ENCODE measurements around the gene SEBOX. TPM values are rescaled to one million over a fixed set of nuclear protein-coding genes. Genes with fewer than 3 reads are reported as not detected.

Gene SEBOX
- polyA plus RNA-seq, 3 donors: not detected

GRCh38 chr17:28331891-28332420 lies 33.0 kb downstream of the SEBOX start:
- 54 to 91% (median 85%) methylated on average over 6 of the region's 6 CpGs for WGBS, 3 donors
- no peak overlapping the region for H3K27ac ChIP-seq (ENCODE audit: low read depth, low read length)

DNA sequence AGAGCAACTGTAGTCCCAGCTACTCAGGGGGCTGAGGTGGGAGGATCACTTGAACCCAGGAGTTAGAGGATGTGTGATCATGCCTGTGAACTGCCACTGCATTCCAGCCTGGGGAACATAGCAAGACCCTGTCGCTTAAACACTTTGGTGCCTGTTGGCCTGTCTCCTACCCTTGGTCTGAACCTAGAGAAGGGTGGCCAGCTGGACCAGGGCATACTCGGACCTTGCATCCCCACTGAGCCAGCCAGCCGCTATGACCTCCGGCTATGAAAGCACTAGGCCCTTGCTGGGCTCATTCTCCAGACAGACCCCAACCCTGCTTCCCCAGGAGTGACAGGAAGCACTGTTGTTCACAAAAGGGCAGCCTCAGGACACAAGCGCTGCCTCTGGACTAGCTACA lies 34.3 kb downstream of the SEBOX start:
- 68 to 94% (median 91%) methylated on average over 5 of the region's 5 CpGs for WGBS, 3 donors
- no peak overlapping the region for H3K27ac ChIP-seq (ENCODE audit: low read depth, low read length)

- WGBS, 3 donors: 72 to 80% (median 77%) methylated on average over 4 of the region's 4 CpGs
- no peak overlapping the region for H3K27ac ChIP-seq (ENCODE audit: low read depth, low read length)
Observed at GRCh38 chr17:28328325-28328724, 36.7 kb downstream of the SEBOX start.

GRCh38 chr17:28327709-28328108 lies 37.3 kb downstream of the SEBOX start:
- no peak overlapping the region for H3K27ac ChIP-seq (ENCODE audit: low read depth, low read length)
- WGBS, 3 donors: 39 to 75% (median 73%) methylated on average over 3 of the region's 3 CpGs

- 76 to 93% (median 89%) methylated on average over 9 of the region's 9 CpGs for WGBS, 3 donors
- no peak overlapping the region for H3K27ac ChIP-seq (ENCODE audit: low read depth, low read length)
Observed at GRCh38 chr17:28327031-28327607, 37.9 kb downstream of the SEBOX start.

- 25 to 94% (median 83%) methylated on average over 7 of the region's 7 CpGs for WGBS, 3 donors
- H3K27ac ChIP-seq (ENCODE audit: low read depth, low read length): no peak overlapping the region
Observed at GRCh38 chr17:28326114-28326513, 38.9 kb downstream of the SEBOX start.

DNA sequence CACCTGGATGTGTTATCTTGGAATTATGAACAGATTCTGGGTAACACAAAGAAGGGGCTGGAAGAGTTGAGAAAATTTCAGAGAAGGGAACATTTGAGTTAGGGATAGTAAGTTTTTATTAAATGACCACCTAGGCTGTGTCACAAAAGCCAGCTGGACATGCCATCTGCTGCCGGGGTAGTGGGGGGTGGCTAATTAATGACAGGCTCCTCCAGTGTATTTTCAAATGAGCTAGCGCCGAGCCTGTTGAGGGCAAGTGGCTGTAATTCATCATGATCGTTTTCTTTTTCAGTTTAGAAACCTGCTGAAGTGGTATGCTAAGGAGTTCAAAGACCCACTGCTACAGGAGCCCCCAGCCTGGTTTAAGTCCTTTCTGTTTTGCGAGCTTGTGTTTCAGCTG lies 39.8 kb downstream of the SEBOX start:
- 25 to 75% (median 65%) methylated on average over 5 of the region's 5 CpGs for WGBS, 3 donors

DNA sequence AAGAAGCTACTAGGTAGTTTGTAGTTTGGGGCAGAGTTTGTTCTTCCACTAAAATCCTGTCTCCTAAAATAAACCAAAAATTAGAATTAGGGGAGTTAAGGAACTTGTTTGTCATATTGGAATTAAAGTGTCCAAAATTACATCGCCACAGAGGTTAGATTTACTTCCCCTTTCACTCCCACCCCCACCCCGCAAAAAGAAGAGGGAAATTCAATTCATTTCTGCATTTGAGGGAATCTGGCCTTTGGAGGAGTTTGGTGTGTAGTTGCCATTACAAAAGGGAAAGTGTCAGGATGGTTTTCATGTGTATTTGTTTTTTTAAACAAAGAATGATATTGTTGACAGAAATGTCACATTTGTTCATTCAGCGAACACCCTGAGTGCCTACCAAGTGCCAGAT lies 40.2 kb downstream of the SEBOX start:
- H3K27ac ChIP-seq (ENCODE audit: low read depth, low read length): no peak overlapping the region

More for the DNA sequence above, 39.8 kb downstream of the SEBOX start:
- H3K27ac ChIP-seq (ENCODE audit: low read depth, low read length): no peak overlapping the region

DNA sequence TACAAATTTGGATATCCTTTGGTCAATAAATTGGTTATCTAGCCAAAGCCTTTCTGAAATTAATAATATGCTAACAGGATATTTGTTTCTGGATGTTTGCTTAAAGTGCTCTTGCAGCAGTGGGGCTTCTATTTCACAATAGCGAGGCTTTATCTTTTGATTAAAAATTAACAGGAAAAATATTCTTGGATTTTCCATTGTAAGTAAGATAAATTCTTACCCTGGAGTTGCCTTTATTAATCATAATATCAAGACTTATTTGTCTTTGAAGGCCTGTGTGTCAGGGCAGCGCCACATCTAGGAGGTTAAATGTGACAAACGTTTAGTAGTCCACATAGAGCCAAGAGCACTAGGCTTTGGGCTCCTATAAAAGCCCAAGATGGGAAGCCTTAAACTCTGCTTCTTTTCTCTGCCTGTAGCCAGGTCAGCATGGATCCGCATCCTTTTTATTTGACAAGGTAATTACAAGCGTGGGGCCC lies 40.7 kb downstream of the SEBOX start:
- WGBS, 3 donors: 32 to 87% (median 79%) methylated on average over 5 of the region's 5 CpGs

More for the DNA sequence above, 40.2 kb downstream of the SEBOX start:
- WGBS, 3 donors: 34 to 76% (median 63%) methylated on average over 3 of the region's 3 CpGs

DNA sequence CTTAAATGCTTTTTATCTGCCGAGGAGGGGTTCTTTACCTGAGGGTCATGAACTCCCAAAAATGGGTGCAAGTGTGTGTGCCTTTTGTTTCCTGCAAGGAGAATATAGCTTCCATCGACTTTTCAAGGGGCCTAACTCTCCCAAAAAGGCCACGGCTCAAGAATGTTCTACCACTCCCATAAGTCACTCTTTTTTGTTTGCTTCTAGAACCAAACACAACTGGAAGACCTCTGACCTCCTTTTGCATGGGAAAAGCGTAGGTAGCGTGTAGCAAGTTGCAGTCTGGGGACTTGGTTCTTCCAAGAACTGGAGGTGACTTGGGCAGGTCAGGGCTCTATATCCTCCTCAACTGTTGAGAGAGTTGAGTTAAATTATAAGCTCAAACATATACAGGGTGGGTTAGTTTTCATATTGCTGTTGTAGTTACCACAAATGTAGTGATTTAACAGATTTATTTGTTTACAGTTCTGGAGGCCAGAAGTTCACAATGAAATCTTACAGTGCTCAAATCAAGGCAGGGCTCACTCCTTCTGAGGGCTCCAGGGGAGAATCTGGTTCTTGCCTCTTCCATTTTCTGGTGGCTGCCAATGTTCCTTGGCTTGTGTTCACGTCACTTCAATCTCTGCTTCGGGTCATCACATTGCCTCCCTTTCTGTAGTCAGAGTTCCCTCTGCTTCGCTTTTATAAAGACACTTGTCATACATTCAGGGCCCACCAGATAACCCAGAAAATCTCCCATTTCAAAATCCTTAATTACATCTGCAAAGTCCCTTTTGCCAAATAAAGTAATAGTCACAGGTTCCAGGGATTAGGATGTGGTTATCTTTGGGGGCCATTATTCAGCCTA lies 44.6 kb downstream of the SEBOX start:
- H3K27ac ChIP-seq (ENCODE audit: low read depth, low read length): no peak overlapping the region
- WGBS, 3 donors: 27 to 75% (median 74%) methylated on average over 8 of the region's 8 CpGs

More for the DNA sequence above, 40.7 kb downstream of the SEBOX start:
- no peak overlapping the region for H3K27ac ChIP-seq (ENCODE audit: low read depth, low read length)

- H3K27ac ChIP-seq (ENCODE audit: low read depth, low read length): no peak overlapping the region
- WGBS, 3 donors: 4 to 6% (median 5%) methylated on average over 7 of the region's 7 CpGs
Observed at GRCh38 chr17:28319598-28319935, 45.4 kb downstream of the SEBOX start.

DNA sequence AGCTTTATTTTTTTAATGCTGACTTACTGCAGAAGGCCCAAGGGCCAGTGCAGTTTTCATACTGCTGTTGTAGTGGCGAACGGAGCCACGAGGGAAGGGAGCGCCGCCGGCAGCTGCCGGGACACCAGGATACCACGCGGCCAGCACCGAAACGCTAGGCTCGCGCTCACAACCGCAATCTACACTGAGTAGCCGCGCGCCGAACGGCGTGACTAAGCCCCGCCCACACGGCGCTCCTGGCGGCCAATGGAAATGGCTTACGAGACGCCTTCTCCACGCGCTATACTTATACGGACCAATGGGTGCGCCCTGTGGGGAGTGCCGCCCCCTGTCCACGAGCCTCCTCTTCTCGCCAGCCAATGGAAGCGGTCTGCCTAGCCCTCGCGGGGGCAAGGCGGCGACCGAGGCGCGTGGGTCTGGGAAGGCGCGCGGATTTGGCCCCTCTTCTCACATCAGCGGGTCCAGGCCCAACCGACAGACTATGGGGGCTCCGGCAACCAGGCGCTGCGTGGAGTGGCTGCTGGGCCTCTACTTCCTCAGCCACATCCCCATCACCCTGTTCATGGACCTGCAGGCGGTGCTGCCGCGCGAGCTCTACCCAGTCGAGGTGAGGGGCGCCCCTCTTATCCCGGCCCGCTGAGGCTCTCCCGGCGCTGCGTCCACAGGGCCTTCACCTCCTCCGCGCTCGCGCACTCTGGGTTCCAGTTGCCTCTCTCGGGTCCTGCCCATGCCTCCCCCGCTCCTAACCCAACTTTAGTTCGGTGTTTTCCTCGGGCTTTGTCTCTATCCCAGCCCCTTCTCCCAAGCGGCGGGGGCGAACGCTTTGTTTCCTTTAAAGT lies 46.0 kb downstream of the SEBOX start, which contains the start of gene TMEM97:
Gene TMEM97, plus strand, starts transcription at position 442 of the 839 bp plus-strand sequence. Its CDS starts 40 bp downstream, at position 482.
- 0 to 1% (median 0%) methylated on average over 70 to 72 of the region's 72 CpGs for WGBS, 3 donors
- H3K27ac ChIP-seq (ENCODE audit: low read depth, low read length): no peak within 1 kb of the TSS

DNA sequence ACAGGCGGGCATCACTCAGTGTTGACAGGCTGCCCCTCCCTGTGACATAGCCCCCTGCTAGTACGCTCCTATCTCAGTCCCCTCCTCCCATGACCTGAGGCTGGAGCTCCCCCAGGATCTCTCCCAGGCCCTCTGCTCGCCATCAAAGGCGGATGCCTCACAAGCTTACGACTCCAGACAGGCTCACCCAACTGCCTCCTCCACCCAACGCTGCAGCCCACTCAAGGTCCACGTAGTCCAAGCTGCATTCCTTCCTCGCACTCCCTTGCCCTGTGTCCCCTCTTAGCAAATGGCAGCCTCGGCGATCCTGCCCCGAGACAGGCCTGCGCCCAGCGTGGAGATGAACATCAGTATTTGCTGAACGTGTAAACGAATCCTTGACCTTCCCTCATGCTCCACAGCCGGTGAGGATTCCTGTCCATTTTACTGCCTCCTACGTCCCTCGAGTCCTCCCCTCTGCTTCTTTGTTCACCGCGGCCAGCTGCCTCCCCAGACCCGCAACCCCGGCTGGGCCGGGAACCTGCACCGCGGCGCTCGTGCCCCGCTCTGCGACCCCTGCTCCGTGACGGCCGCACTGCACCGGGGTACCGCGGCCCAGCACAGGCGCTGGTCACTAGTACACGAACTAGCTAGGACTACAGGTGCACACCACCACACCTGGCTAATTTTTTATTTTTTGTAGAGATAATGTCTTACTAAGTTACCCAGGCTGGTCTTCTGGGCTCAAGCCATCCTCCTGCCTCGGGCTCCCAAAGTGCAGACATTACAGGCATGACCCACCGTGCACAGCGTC lies 46.8 kb downstream of the SEBOX start:
- H3K27ac ChIP-seq (ENCODE audit: low read depth, low read length): no peak overlapping the region
- WGBS, 3 donors: 7 to 14% (median 13%) methylated on average over 40 of the region's 40 CpGs

GRCh38 chr17:28317099-28317965 lies 47.7 kb downstream of the SEBOX start:
- H3K27ac ChIP-seq (ENCODE audit: low read depth, low read length): no peak overlapping the region
- WGBS, 3 donors: 74 to 88% (median 87%) methylated on average over 21 of the region's 21 CpGs

DNA sequence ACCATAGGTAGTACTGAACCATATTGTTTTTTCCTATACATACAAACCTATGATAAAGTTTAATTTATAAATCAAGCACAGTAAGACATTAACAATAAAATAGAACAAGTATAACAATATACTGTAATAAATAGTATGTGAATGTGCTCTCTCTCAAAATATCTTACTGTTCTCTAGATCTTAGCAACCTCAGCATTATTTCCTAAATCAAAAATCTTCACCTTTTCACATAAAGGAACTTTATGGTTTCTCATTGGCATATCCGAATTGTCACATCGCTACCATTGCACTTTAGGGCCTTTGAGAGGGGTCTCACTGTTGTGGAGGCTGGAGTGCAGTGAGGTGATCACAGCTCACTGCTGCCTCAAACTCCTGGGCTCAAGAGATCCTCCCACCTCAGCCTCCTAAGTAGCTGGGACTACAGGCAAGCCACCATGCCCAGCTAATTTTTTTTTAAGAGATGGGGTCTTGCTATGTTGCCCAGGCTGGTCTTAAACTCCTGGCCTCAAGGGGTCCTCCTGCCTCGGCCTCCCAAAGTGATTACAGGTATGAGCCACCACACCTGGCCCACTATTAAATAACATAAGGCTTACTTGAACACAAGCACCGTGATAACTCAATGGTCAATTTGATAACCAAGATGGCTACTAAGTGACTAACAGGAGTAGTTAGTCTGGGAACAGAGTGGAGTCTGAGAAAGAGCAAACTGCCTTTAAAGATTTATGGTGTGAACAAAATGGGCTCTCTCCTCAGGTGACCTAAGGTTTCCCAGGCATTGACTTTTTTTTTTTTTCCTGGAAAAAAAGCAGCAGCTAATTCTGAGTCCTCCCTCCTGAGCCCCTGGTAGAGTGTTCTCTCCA lies 48.9 kb downstream of the SEBOX start:
- 90 to 96% (median 94%) methylated on average over 4 of the region's 4 CpGs for WGBS, 3 donors
- no peak overlapping the region for H3K27ac ChIP-seq (ENCODE audit: low read depth, low read length)

- no peak overlapping the region for H3K27ac ChIP-seq (ENCODE audit: low read depth, low read length)
- 61 to 85% (median 84%) methylated on average over 2 of the region's 2 CpGs for WGBS, 3 donors
Observed at GRCh38 chr17:28313841-28314240, 51.2 kb downstream of the SEBOX start.

All from adipose tissue (tissue), 3 donors.